Astrocyte (in vitro differentiated cells and primary cell): ENCODE data around the gene TMEM179.

ENCODE experiments used
- EZH2 ChIP-seq: IDR thresholded peaks from 2 replicates; pipeline ENCODE4 v1.6.1; 2012; ENCODE audit warnings: mild to moderate bottlenecking, low read length, inconsistent platforms; ENCODE audit not compliant: insufficient read depth
- TF ChIP-seq, protein P1 (sequence below): IDR thresholded peaks from 2 replicates; pipeline ENCODE4 v1.5.1; 2011; ENCODE audit warnings: low read depth, mild to moderate bottlenecking, inconsistent platforms, low read length, moderate library complexity; ENCODE audit not compliant: insufficient read depth

DNA sequence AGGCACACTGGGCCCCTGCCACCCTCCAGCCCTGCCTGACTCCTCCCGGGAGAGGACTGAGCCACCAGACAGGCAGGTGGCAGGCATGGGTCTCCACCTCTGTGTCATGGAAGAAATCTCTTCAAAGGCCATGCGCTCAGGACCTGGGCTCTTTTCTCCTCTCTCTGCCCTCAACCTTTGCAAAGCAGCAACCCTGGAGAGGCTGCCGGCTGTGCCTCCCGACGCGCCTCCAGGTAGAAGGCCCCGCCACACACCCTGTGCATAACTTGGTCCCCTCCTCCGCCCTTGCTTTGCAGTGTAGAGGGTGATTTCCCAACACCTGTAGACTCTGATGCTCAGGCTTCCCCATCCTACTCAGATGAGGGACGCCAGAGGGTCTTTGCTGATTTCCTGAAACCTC, 28.2 kb upstream of the TMEM179 start:
- TF ChIP-seq, protein P1, sequence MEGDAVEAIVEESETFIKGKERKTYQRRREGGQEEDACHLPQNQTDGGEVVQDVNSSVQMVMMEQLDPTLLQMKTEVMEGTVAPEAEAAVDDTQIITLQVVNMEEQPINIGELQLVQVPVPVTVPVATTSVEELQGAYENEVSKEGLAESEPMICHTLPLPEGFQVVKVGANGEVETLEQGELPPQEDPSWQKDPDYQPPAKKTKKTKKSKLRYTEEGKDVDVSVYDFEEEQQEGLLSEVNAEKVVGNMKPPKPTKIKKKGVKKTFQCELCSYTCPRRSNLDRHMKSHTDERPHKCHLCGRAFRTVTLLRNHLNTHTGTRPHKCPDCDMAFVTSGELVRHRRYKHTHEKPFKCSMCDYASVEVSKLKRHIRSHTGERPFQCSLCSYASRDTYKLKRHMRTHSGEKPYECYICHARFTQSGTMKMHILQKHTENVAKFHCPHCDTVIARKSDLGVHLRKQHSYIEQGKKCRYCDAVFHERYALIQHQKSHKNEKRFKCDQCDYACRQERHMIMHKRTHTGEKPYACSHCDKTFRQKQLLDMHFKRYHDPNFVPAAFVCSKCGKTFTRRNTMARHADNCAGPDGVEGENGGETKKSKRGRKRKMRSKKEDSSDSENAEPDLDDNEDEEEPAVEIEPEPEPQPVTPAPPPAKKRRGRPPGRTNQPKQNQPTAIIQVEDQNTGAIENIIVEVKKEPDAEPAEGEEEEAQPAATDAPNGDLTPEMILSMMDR: no peak
- TF ChIP-seq EZH2: no peak
